K562 (cell line): ENCODE measurements around the gene TNFSF13B. TPM values are rescaled to one million over a fixed set of nuclear protein-coding genes. Genes with fewer than 3 reads are reported as not detected.

Source experiments
- HNRNPLL ChIP-seq: fragments of 200-400 bp; formaldehyde crosslinking; IDR thresholded peaks from 2 replicates; pipeline ENCODE4 v1.6.1; 2017; ENCODE audit warnings: low read length, low read depth, mild to moderate bottlenecking; ENCODE audit not compliant: poor library complexity, severe bottlenecking
- NCOR1 ChIP-seq: fragments of 450-650 bp; IDR thresholded peaks from 2 replicates; pipeline ENCODE4 v1.6.1; 2016; ENCODE audit warnings: mild to moderate bottlenecking, moderate library complexity
- PBX2 ChIP-seq, 2 experiments: IDR thresholded peaks in 1 of 2; conservative IDR thresholded peaks in 1 of 2; 2 replicates each; pipeline ENCODE4 v1.6.1; 2016; ENCODE audit warnings: low read depth in 2 of 2, mild to moderate bottlenecking in 1 of 2, missing compliant biosample characterization in 1 of 2, missing genetic modification characterization in 1 of 2, moderate library complexity in 1 of 2
- RERE ChIP-seq: sonication (generic); formaldehyde crosslinking; IDR thresholded peaks from 2 replicates; pipeline ENCODE4 v1.8.0; 2023; ENCODE audit warnings: missing genetic modification reagents, mild to moderate bottlenecking, borderline replicate concordance
- XRCC3 ChIP-seq: fragments of 450-650 bp; IDR thresholded peaks from 2 replicates; pipeline ENCODE4 v1.6.1; 2017; ENCODE audit warnings: mild to moderate bottlenecking, moderate library complexity
- YBX1 ChIP-seq: fragments of 450-650 bp; IDR thresholded peaks from 2 replicates; pipeline ENCODE4 v1.7.1; 2016; ENCODE audit warnings: mild to moderate bottlenecking
- ZNF140 ChIP-seq: fragments of 250-450 bp; sonication (Bioruptor Pico); IDR thresholded peaks from 2 replicates; pipeline ENCODE4 v1.8.0; 2021; ENCODE audit warnings: moderate library complexity, mild to moderate bottlenecking, inconsistent platforms
- ZNF408 ChIP-seq: fragments of 250-450 bp; sonication (Bioruptor Pico); IDR thresholded peaks from 2 replicates; pipeline ENCODE4 v1.4.0; 2020; ENCODE audit warnings: low read depth, mild to moderate bottlenecking, moderate library complexity
- polyA plus RNA-seq, 8 experiments: library from polyadenylated mRNA; depleted of rRNA in 4 of 8; stranded (reverse) in 5 of 8; unstranded in 3 of 8; fragments of >200 nt; fragmentation: Nextera tagmentation in 2 of 8; fragmentation: Illumina TruSeq in 1 of 8; extraction: Ambion mirVana in 2 of 8; extraction: Trizol in 1 of 8; gene quantifications; 2 replicates each; pipeline versions ENCODE4 v1.2.1 to v1.2.3, GENCODE V29; 2011 to 2014; ENCODE audit warnings: inconsistent platforms in 1 of 8, missing spikeins in 1 of 8
- total RNA-seq, 7 experiments: library from RNA; depleted of rRNA in 6 of 7; stranded (reverse); fragments of >200 nt in 6 of 7; fragmentation: Illumina TruSeq in 2 of 7; extraction: Trizol in 2 of 7; gene quantifications; 2 replicates each; pipeline versions ENCODE4 v1.2.1 to v1.2.3, GENCODE V29; 2011 to 2021; ENCODE audit warnings: low replicate concordance in 1 of 7

TNFSF13B gene
- total and polyA plus RNA-seq, 9 of the 15 experiments (the other 6 are each of a cell fraction or from before 2014, with no cell fraction given), result 1.1 to 2.1 (median 1.5) TPM

- TF ChIP-seq PBX2 (CRISPR knock-in tag; IDR thresholded peaks at IDR 0.05; ENCODE audit: low read depth) (no peak), PBX2 (tag; conservative IDR thresholded peaks at IDR 0.05; ENCODE audit: low read depth) (no peak), ZNF140 (CRISPR knock-in tag) (no peak), XRCC3 (no peak), RERE (no peak), NCOR1 (no peak), YBX1 (no peak), HNRNPLL (no peak), ZNF408 (CRISPR knock-in tag) (no peak)
Measured at GRCh38 chr13:108323031-108323430, 53.5 kb downstream of the TNFSF13B start (continued).
